Measurements from ENCODE around the gene GATA5.
"Not testable (repeated sequence)": the region's sequence is repeated elsewhere in the genome, so short reads cannot be mapped to it uniquely, and the experiment has no call there.

GATA5 gene

DNA sequence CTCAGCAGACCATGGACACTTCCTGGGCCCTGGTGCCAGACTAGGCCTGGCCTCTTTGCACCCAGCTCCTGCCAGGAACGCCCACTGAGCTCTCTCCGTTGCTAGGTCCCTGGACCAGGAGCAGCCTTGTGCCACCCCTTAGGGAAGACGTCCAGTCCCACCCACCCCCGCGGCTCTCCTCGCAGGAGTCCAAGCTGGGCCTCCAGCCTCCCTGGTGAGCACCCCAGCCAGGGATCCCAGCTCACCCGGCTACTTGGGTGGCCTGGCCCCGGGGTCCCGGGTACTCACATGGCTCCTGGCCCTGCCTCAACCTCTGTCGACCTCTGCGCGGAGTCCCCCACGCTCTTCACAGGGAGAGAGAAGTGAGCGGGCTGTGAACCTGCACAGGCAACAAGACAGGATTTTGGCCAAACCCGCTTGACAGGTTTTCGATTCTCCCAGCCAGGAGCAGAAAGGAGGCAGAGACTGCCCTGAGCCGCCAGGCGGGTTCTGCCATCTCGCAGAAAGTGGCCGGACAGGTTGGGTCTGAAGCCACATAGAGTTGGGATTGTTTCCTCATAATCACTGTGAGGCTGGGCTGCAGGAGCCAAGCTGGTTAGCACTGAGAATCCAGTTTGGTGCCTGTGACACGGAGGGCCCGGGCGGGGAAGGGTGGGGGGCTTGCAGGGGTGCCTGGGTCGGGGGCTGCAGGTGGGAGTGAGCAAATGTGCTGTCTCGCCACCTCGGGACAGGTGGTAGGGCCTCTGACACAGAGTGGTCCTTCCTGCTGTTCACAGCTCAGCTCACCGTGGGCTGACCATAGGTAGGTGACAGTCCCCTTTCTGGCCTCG is 48.4 kb downstream of the GATA5 start, which contains the start of gene RBBP8NL:
TSS of gene RBBP8NL (minus strand) at position 368 of the 830 bp plus-strand sequence. CDS start 7,892 bp downstream, outside the sequence.
- DNase-seq, result no peak

DNA sequence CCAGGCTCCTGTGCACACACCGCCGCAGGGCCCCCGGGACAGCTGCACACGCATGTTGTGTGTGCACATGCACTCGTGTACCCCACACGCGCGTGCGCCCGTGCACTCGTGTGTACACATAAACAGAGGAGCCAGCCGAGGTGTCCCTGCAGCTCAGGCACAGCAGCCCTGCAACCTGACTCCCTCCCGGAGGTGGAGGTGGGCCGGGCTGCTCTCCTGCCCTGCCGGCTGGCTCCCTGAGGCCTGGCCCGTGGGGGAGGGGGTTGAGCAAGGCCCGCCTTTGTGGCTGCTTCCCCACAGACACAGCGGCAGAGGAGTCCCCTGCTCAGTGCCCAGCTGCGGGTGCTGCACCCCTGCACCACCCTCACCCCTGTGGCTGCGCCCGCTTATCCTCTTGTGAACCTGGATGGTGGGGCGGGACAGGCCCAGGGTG is 49.1 kb downstream of the GATA5 start:
- DNase-seq, result no peak

DNA sequence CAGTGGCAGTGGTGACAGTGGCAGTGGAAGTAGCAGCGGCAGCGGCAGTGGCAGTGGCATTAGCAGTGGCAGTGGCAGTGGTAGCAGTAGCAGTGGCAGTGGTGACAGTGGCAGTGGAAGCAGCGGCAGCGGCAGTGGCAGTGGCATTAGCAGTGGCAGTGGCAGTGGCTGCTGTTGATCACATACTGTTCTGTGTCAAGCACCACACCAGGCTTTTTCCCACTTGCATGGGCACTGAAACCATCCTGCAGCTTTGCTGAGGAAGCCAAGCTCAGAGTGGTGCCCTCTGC is 49.8 kb downstream of the GATA5 start:
- DNase-seq, result not testable (repeated sequence)

DNA sequence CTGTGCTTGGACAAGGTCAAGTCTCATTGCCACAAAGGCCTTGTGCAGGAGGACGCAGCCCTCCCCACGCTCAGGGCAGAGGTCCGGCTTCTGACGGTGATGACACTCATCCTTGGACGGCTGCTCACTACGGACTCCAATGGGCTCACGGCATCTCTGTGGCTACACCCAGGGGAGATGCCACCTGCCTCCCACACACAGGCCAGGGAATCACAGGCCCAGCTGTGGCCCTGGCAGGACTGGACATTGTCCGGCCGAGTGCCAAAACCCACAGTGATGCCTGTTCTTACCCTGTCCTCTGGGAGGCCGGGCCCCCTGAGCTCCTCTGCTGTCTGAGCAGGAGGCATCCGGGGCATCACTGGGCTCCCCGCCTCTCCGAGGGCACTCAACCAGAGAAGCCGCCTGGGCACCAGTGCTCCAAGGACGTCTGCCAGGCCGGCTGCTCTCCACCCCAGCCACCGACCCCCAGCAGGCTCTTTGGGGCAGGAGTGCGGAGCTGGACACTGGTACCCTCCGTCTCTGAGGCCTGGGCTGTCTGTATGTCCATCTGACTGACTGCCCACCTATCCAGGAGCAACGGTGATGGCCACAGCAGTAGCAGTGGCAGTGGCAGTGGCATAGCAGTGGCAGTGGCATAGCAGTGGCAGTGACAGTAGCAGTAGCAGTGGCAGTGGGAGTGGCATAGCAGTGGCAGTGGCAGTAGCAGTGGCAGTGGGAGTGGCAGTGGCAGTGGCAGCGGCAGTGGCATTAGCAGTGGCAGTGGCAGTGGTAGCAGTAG is 50.3 kb downstream of the GATA5 start:
- DNase-seq, result no peak

GRCh38 chr20:62424249-62425107 is 51.3 kb downstream of the GATA5 start:
- DNase-seq, result no peak

DNA sequence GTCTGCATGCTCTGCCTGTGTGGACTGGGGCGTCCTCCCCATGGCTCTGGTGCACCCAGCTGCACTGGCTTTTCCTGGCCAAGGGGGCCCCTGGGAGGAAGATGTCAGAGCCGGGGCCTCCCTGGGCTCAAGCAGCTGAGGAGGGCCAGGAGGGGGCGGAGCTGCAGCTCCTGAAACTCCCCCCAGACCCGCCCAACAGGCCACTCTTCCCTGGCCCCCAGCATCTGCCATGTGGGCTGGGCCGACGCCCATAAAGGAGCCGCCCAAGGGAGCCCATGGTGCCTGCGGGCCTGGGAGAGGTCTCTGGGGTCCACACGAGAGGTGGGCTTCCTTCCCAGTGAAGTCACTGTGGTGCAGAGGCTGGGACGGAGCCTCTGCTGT is 52.5 kb downstream of the GATA5 start:
- no peak for DNase-seq

DNA sequence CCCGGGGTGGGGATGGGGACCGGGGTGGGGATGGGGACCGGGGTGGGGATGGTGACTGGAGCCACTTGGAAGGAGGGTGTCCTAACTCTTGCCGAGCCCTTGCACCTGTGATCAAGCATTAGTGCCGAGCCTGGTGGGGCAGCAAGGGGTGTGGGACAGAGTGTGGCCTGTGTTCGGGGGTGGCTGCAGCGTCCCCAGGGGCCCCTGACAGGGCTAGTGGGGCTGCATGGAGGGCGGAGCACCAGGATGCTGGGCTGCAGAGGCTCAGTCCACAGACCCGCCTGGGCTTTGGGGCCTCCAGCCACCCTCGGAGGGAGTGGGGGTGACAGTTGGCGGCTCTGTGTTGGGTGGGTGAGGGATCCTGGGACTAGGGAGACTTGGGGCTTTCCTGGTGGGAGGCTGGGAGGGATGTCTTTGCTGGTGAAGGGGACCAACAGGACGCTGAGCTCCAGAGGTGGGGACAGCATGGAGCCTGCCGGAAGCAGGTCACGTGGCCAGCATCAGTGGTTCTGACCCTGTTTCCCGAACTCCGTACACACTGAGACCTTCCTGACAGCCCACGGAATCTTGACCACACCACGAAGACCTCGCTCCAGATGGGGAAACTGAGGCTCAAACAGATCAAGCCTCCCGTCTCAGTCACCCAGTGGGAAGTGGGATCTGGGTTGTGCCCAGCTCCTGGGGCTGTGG is 53.0 kb downstream of the GATA5 start:
- no peak for DNase-seq

DNA sequence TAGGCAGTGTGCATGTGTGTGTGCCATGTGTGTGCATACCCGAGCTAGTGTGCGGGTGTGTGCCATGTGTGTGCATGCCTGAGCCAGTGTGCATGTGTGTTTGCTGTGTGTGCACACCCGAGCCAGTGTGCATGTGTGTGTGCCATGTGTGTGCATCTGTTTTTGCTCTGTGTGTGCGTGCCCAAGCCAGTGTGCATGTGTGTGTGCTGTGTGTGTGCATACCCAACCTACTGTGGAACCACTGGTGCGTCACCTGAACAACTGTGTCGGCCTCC is 54.1 kb downstream of the GATA5 start:
- no peak for DNase-seq

- DNase-seq, result no peak
These were observed 54.7 kb downstream of the GATA5 start for GRCh38 chr20:62420846-62421715.

DNA sequence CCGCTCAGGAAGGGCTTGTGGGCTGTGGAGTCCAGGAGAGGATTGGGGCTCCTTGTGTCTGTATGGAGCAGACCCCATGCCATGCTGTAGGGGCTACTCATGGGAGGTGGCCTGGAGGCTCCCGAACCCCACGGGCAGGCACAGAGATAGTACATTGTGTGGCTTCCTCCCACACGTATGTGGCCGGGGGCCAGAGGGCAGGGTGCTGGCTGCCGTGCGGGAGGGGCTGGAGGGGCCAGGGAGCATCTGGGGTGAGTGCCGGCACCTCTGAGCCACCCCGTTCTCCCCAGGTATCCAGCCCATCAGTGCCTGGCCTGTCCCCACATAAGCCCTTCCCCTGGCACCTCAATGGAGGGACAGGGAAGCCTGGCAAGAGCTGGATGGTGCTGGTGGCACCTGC is 56.0 kb downstream of the GATA5 start:
- DNase-seq, result no peak

DNA sequence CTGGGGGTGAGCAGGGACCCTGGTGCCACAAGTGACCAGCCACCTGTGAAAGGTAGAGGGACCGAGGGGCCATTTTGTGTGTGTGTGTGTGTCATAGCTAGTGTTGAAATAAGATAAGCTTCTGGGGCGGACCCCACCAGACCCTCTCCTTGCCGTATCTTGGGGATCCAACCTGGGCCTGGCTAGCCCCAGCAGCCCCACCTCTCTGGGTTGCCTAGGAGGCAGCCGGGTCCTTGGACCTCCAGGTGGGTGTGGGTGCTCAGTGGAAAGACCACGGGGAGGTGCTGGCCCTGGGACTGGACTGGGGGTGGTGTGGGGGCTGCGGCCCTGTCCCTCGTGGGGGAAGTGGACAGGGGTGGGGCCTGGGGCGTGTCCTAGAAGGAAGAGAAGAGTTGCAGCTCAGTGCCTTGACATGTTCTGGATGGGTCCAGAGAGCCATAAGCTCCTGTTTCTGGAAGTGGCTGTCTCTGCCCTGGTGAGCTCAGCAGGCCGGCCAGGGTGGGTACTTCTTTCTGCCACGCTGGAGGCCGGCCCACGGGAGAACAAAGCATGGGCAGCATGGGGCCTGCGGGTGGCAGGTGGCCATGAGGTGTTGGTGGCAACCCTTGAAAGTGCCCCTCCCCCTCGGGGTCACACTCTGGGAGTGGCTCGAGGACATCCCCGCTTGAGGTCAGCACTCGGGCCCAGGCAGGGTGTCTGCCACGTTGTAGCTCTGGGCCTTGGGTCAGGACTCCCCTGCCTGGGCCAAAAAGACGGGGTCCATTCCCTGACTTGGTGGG is 56.9 kb downstream of the GATA5 start:
- DNase-seq, result no peak

GRCh38 chr20:62417981-62418708 is 57.6 kb downstream of the GATA5 start:
- no peak for DNase-seq

DNA sequence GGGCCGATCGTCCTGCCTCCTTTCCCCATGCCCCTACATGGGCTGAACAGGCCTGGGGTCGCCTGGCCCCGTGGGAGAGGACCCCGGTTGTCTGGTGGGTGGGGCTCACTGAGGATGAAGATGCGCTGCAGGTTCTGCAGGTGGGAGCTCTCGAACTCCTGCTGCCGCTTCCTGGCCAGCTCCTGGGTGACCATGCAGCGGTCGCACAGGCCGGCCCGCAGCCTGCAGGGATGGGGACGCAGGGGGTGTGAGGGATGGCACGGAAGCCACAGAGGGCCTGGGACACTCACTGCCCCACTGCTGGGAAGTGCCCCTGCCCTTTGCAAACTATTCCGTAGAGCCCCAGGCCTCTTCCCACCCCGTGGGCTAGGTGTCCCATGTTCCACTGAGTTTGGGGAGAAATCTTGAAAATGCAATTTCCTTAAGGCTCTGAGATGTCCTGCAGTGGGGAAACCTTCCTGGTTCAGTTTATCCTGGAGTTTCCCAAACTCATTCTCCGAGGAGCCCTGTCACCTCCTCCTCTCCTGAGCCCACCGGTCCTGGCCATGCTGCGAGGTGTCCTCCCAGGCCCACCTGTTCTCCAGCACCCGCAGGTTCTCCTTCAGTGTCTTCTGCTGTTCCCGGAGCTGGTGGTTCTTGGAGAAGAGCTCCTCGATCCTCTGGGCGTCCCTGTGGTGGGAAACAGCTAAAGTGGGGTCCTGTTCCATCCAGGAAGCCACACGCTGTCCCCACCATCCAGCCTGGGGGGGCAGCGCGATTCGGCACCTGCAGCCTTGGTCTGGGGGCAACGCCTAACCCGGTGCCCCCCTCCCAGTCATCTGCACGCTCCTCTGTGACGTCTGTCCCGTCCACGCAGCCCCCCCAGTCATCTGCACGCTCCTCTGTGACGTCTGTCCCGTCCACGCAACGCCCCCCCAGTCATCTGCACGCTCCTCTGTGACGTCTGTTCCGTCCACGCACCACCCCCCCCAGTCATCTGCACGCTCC is 58.9 kb downstream of the GATA5 start:
- no peak for DNase-seq

- DNase-seq, result no peak
These were observed 60.3 kb downstream of the GATA5 start for GRCh38 chr20:62415354-62416111.

DNA sequence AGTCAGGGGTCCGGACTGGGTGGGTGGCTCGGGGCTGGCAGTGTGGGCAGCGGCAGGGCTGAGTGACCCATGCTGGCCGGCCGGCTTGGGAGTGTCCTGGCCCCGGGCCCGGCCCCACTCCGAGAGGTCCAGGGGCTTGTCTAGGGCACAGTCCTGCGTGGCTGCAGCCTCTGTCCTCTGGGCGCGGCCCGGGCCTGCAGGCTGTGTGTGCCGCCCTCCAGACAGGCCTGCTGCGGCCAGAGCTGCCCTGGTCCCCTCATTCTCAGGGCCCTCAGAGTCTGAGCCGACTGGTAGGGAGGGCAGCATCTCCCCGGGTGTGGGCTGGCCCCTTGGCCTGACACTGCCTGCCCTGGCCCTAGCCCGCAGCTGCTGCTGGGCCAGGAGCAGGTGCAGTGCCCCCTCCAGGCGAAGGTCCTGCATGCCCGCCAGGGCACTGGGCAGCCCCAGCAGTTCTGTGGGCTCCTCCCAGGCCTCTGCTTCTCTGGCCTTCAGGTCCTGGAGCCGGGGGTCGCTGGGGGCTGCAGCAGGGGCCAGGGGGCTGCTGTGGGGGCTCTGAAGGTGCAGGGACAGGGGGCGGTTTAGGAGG is 61.8 kb downstream of the GATA5 start:
- DNase-seq, result no peak

Measured in kidney glomerular epithelial cell (primary cell).